PFSK-1 (cell line): ENCODE measurements around the gene ZNF319.

ENCODE experiments used
- FOXP2 ChIP-seq: optimal IDR thresholded peaks from 2 replicates; pipeline ENCODE3; 2011; ENCODE audit warnings: borderline replicate concordance, control low read depth, inconsistent platforms; ENCODE audit not compliant: insufficient read depth; ENCODE audit errors: extremely low read length, extremely low read depth
- POLR2AphosphoS5 ChIP-seq: IDR thresholded peaks from 2 replicates; pipeline ENCODE4 v1.6.1; 2012; ENCODE audit warnings: low read depth, mild to moderate bottlenecking, control low read depth, low read length, moderate library complexity
- SIN3A ChIP-seq: IDR thresholded peaks from 2 replicates; pipeline ENCODE4 v1.6.1; 2012; ENCODE audit warnings: mild to moderate bottlenecking, low read length, moderate library complexity, borderline replicate concordance; ENCODE audit not compliant: insufficient read depth
- TAF1 ChIP-seq: IDR thresholded peaks from 2 replicates; pipeline ENCODE4 v1.6.1; 2012; ENCODE audit warnings: low read length, control low read depth, borderline replicate concordance; ENCODE audit not compliant: insufficient read depth
- TF ChIP-seq, protein P1 (sequence below), 2 experiments: IDR thresholded peaks; 2 replicates each; pipeline versions ENCODE4 v1.6.1 to v1.8.0; 2011 to 2012; ENCODE audit warnings: low read depth in 2 of 2, low read length in 2 of 2, control low read depth in 1 of 2, inconsistent platforms in 1 of 2, mild to moderate bottlenecking in 1 of 2, moderate library complexity in 1 of 2; ENCODE audit not compliant: insufficient read depth in 1 of 2

The ZNF319 gene

DNA sequence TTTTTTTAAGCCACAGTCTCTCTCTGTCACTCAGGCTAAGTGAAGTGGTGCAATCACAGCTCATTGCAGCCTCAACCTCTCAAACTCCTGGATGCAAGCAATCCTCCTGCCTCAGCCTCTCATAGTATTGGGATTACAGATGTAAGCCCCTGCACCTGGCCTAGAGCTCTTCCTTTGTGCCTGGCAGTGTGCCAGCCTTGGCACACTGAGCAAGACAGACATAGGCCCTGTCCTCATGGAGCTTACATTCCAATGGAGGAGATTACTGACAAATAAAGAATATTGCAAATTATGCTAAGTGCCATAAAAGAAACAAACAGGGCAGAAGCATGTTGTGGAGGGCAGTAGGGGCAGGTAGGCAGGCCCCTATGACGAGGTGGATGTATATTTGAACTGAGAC lies 28.6 kb downstream of the ZNF319 start:
- TF ChIP-seq FOXP2 = no peak
- no peak for TF ChIP-seq SIN3A
- TF ChIP-seq POLR2AphosphoS5 = no peak
- no peak for TF ChIP-seq TAF1
- TF ChIP-seq, protein P1, sequence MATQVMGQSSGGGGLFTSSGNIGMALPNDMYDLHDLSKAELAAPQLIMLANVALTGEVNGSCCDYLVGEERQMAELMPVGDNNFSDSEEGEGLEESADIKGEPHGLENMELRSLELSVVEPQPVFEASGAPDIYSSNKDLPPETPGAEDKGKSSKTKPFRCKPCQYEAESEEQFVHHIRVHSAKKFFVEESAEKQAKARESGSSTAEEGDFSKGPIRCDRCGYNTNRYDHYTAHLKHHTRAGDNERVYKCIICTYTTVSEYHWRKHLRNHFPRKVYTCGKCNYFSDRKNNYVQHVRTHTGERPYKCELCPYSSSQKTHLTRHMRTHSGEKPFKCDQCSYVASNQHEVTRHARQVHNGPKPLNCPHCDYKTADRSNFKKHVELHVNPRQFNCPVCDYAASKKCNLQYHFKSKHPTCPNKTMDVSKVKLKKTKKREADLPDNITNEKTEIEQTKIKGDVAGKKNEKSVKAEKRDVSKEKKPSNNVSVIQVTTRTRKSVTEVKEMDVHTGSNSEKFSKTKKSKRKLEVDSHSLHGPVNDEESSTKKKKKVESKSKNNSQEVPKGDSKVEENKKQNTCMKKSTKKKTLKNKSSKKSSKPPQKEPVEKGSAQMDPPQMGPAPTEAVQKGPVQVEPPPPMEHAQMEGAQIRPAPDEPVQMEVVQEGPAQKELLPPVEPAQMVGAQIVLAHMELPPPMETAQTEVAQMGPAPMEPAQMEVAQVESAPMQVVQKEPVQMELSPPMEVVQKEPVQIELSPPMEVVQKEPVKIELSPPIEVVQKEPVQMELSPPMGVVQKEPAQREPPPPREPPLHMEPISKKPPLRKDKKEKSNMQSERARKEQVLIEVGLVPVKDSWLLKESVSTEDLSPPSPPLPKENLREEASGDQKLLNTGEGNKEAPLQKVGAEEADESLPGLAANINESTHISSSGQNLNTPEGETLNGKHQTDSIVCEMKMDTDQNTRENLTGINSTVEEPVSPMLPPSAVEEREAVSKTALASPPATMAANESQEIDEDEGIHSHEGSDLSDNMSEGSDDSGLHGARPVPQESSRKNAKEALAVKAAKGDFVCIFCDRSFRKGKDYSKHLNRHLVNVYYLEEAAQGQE (IDR thresholded peaks at IDR 0.05; ENCODE audit: insufficient read depth in 1 of 2, low read depth in 2 of 2, low read length in 2 of 2) = no peak

GRCh38 chr16:57970970-57971369 lies 29.5 kb downstream of the ZNF319 start, which contains the start of gene CNGB1:
Gene CNGB1, minus strand, starts transcription at chr16:57971128. Its CDS starts 3,842 bp downstream, at chr16:57967286.
- TF ChIP-seq POLR2AphosphoS5 (no peak), SIN3A (no peak), TAF1 (no peak)
- TF ChIP-seq, protein P1 (IDR thresholded peaks at IDR 0.05; ENCODE audit: insufficient read depth in 1 of 2, low read depth in 2 of 2, low read length in 2 of 2) = no peak

DNA sequence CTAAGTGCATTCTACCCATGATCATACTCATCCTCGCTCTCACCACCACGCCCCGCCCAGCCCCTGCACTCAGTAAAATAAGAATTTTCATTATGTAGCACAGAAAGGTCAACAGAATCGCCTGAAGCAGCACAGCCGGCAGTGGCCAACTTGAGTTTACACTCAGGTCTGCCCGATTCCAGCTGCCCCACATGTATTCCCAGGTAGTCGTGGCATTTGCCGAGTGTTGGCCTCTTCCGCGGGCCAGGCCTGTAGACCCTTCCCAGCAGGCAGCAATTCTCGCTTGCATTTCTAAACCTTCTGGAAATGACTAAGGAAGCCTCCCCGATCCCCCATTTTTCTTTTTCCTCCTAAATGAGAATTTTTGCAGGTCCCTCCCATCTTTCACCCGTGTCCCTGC lies 30.2 kb downstream of the ZNF319 start:
- TF ChIP-seq SIN3A = no peak
- TF ChIP-seq, protein P1 (IDR thresholded peaks at IDR 0.05; ENCODE audit: insufficient read depth in 1 of 2, low read depth in 2 of 2, low read length in 2 of 2) = no peak
- TF ChIP-seq FOXP2 = no peak

GRCh38 chr16:57969451-57970123 lies 30.9 kb downstream of the ZNF319 start:
- TF ChIP-seq TAF1 = no peak
- no peak for TF ChIP-seq SIN3A
- TF ChIP-seq, protein P1 (IDR thresholded peaks at IDR 0.05; ENCODE audit: insufficient read depth in 1 of 2, low read depth in 2 of 2, low read length in 2 of 2) = no peak
- TF ChIP-seq FOXP2 = no peak
- no peak for TF ChIP-seq POLR2AphosphoS5

- no peak for TF ChIP-seq TAF1
- TF ChIP-seq, protein P1 (IDR thresholded peaks at IDR 0.05; ENCODE audit: insufficient read depth in 1 of 2, low read depth in 2 of 2, low read length in 2 of 2) = no peak
- no peak for TF ChIP-seq FOXP2
Observed at GRCh38 chr16:57967916-57968315, 32.6 kb downstream of the ZNF319 start.
